Esophagus (tissue), 2 donors: ENCODE results near the gene MIER1. TPM values are rescaled to one million over a fixed set of nuclear protein-coding genes. Genes with fewer than 3 reads are reported as not detected.

ENCODE experiments used
- polyA plus RNA-seq, 2 donors: library from polyadenylated mRNA; stranded (reverse); fragments of 200-250 nt; gene quantifications; one replicate each; pipeline ENCODE4 v1.2.3, GENCODE V29; 2013
- donor health status: healthy with polysubstance abuse.
- donor health status: Bipolar disorder and iron deficiency.

The MIER1 gene
- polyA plus RNA-seq, 2 donors: 7.5 to 7.7 TPM

Other genes starting within 250 kb of the MIER1 start
- gene DYNLT5, start 172.5 kb upstream of the MIER1 start, polyA plus RNA-seq: under 1 TPM; 0.18 to 0.57 TPM
- gene INSL5, start 123.7 kb upstream of the MIER1 start, polyA plus RNA-seq: not detected
- under 1 TPM; 0.26 to 0.36 TPM for gene DNAI4, start 134 bp upstream of the MIER1 start, polyA plus RNA-seq
- gene SLC35D1, start 129.2 kb downstream of the MIER1 start, polyA plus RNA-seq: 1 to 10 TPM; 1.5 to 3.0 TPM
- not detected for gene C1orf141, start 210.0 kb downstream of the MIER1 start, polyA plus RNA-seq
- under 1 TPM in 1 of 2 donors, not detected in 1; 0.01 TPM for gene IL23R, start 241.5 kb downstream of the MIER1 start, polyA plus RNA-seq